HepG2 (cell line): Measurements from ENCODE around the gene RCAN2.

Experiments used
- POLR2AphosphoS2 ChIP-seq: IDR thresholded peaks from 2 replicates; pipeline ENCODE4 v1.6.1; 2011; ENCODE audit warnings: low read depth, low read length, improper control_type of control experiment
- TF ChIP-seq, protein P1 (sequence below), 2 experiments: sonication (generic) in 1 of 2; formaldehyde crosslinking in 1 of 2; IDR thresholded peaks; 2 replicates each; pipeline versions ENCODE4 v1.4.0 to v1.6.1; 2018 to 2020; ENCODE audit warnings: missing genetic modification reagents in 2 of 2, borderline replicate concordance in 1 of 2, low read depth in 1 of 2, mild to moderate bottlenecking in 1 of 2, missing biosample characterization in 1 of 2

DNA sequence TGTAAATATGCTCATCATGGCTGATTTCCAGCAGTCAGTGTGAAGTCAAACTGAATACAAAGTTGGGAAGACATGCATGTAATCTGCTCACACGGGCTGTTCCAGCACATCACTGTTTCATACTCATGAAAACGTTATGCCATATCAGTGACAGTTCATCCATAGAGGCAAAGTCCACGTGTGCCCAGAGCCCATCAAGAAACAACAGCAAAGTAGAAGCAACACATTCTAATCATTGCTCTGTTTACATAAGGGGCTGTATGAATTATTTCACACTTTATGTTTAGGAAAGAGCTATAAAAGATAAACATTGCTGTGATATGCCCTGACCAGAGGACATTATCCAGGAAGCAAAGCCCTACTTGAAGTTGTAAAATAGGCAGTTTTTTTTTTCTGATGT lies 163.5 kb downstream of the RCAN2 start:
- no peak for TF ChIP-seq POLR2AphosphoS2
- TF ChIP-seq, protein P1, sequence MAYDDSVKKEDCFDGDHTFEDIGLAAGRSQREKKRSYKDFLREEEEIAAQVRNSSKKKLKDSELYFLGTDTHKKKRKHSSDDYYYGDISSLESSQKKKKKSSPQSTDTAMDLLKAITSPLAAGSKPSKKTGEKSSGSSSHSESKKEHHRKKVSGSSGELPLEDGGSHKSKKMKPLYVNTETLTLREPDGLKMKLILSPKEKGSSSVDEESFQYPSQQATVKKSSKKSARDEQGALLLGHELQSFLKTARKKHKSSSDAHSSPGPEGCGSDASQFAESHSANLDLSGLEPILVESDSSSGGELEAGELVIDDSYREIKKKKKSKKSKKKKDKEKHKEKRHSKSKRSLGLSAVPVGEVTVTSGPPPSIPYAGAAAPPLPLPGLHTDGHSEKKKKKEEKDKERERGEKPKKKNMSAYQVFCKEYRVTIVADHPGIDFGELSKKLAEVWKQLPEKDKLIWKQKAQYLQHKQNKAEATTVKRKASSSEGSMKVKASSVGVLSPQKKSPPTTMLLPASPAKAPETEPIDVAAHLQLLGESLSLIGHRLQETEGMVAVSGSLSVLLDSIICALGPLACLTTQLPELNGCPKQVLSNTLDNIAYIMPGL (CRISPR knock-in tag; IDR thresholded peaks at IDR 0.05; ENCODE audit: borderline replicate concordance in 1 of 2, low read depth in 1 of 2), result no peak
